IMR-90 (cell line): Measurements from ENCODE around the gene RAVER2. TPM values are rescaled to one million over a fixed set of nuclear protein-coding genes. Genes with fewer than 3 reads are reported as not detected.

Experiments used
- ATAC-seq: fragments of 200-7000 bp; cut with Tn5 transposase; 2 replicates; pipeline ENCODE4 v1.9.1; 2020; ENCODE audit warnings: low read depth, mild to moderate bottlenecking, moderate library complexity
- BruUV-seq: library from RNA; stranded (reverse); fragments of 400-500 nt; replicated peaks from 2 replicates; lab custom pipeline; 2021; lab: Mats Ljungman, UMichigan
- CTCF ChIA-PET: fragments of 300-600 bp; formaldehyde crosslinking; extraction: SDS; loops from one replicate; lab custom pipeline; 2021; ENCODE audit warnings: antibody characterized with exemption; lab: Yijun Ruan, JAX
- POLR2A ChIA-PET: fragments of 300-600 bp; sonication (Branson Sonifier 250); formaldehyde crosslinking; loops from one replicate; lab custom pipeline; 2022; ENCODE audit warnings: antibody characterized with exemption; ENCODE audit not compliant: unreplicated experiment; lab: Charles Lee
- DNase-seq: peaks from one replicate; pipeline ENCODE4 v3.0.0; 2013
- H2AFZ ChIP-seq: replicated peaks from 2 replicates; pipeline ENCODE3; 2013; ENCODE audit warnings: low read length, mild to moderate bottlenecking; ENCODE audit not compliant: poor library complexity
- H2AK5ac ChIP-seq: 2 replicates; pipeline ENCODE4 v1.6.1; 2013; ENCODE audit warnings: low read depth, low read length, inconsistent platforms
- H2AK9ac ChIP-seq: replicated peaks from 2 replicates; pipeline ENCODE3; 2013; ENCODE audit warnings: mild to moderate bottlenecking, low read depth, low read length, moderate library complexity; ENCODE audit not compliant: poor library complexity
- H2BK120ac ChIP-seq: 2 replicates; pipeline ENCODE4 v1.6.1; 2013; ENCODE audit warnings: low read depth, low read length, inconsistent platforms
- H2BK15ac ChIP-seq: 3 replicates; pipeline ENCODE4 v1.6.1; 2013; ENCODE audit warnings: low read depth, low read length, inconsistent platforms
- H2BK20ac ChIP-seq: 2 replicates; pipeline ENCODE4 v1.6.1; 2013; ENCODE audit warnings: low read depth, mild to moderate bottlenecking, inconsistent platforms, low read length, moderate library complexity
- H2BK5ac ChIP-seq: 2 replicates; pipeline ENCODE4 v1.6.1; 2013; ENCODE audit warnings: mild to moderate bottlenecking, low read depth, low read length, inconsistent platforms; ENCODE audit not compliant: poor library complexity, severe bottlenecking
- H3K14ac ChIP-seq: replicated peaks from 2 replicates; pipeline ENCODE4 v1.6.1; 2013; ENCODE audit warnings: low read depth, low read length, inconsistent platforms
- H3K18ac ChIP-seq: 2 replicates; pipeline ENCODE4 v1.6.1; 2013; ENCODE audit warnings: low read depth, low read length, control low read depth
- H3K23ac ChIP-seq: 2 replicates; pipeline ENCODE4 v1.6.1; 2013; ENCODE audit warnings: low read depth, low read length, inconsistent platforms
- H3K27ac ChIP-seq: 2 replicates; pipeline ENCODE4 v1.5.1; 2013; ENCODE audit warnings: mild to moderate bottlenecking, control low read depth, low read length; ENCODE audit not compliant: insufficient read depth
- H3K27me3 ChIP-seq: 2 replicates; pipeline ENCODE4 v1.6.1; 2013; ENCODE audit warnings: low read length; ENCODE audit not compliant: control insufficient read depth, insufficient read depth
- H3K36me3 ChIP-seq: 2 replicates; pipeline ENCODE4 v1.6.1; 2013; ENCODE audit warnings: low read length, mixed read lengths; ENCODE audit not compliant: control insufficient read depth, insufficient read depth
- H3K4ac ChIP-seq: 2 replicates; pipeline ENCODE4 v1.6.1; 2013; ENCODE audit warnings: low read depth, low read length, inconsistent platforms
- H3K4me1 ChIP-seq: 2 replicates; pipeline ENCODE4 v1.6.1; 2013; ENCODE audit warnings: low read length, mixed read lengths; ENCODE audit not compliant: control insufficient read depth, insufficient read depth
- H3K4me2 ChIP-seq: 2 replicates; pipeline ENCODE4 v1.6.1; 2013; ENCODE audit warnings: low read depth, mild to moderate bottlenecking, control low read depth, low read length, moderate library complexity
- H3K4me3 ChIP-seq: 2 replicates; pipeline ENCODE4 v1.5.1; 2013; ENCODE audit warnings: low read depth, mild to moderate bottlenecking, control low read depth, low read length, moderate library complexity; ENCODE audit not compliant: insufficient read depth
- H3K56ac ChIP-seq: 2 replicates; pipeline ENCODE4 v1.6.1; 2013; ENCODE audit warnings: low read length, inconsistent platforms; ENCODE audit not compliant: insufficient read depth; ENCODE audit errors: extremely low read depth
- H3K79me1 ChIP-seq, 2 experiments: 2 replicates each; pipeline ENCODE4 v1.6.1; 2013; ENCODE audit warnings: low read length in 2 of 2, inconsistent platforms in 1 of 2, low read depth in 1 of 2
- H3K9ac ChIP-seq: 2 replicates; pipeline ENCODE4 v1.6.1; 2013; ENCODE audit warnings: low read depth, low read length, control low read depth
- H3K9me1 ChIP-seq: 2 replicates; pipeline ENCODE4 v1.6.1; 2013; ENCODE audit warnings: low read length, inconsistent platforms; ENCODE audit not compliant: insufficient read depth
- H3K9me3 ChIP-seq: 2 replicates; pipeline ENCODE4 v1.6.1; 2013; ENCODE audit warnings: low read length; ENCODE audit not compliant: control insufficient read depth, insufficient read depth
- H4K20me1 ChIP-seq: 2 replicates; pipeline ENCODE4 v1.6.1; 2013; ENCODE audit warnings: low read length, inconsistent platforms; ENCODE audit not compliant: insufficient read depth
- H4K5ac ChIP-seq: 2 replicates; pipeline ENCODE4 v1.6.1; 2013; ENCODE audit warnings: mild to moderate bottlenecking, low read depth, low read length, control low read depth
- H4K8ac ChIP-seq, 2 experiments: 2 replicates each; pipeline ENCODE4 v1.6.1; 2013; ENCODE audit warnings: low read depth in 2 of 2, low read length in 2 of 2, control low read depth in 1 of 2, inconsistent platforms in 1 of 2
- H4K91ac ChIP-seq: 2 replicates; pipeline ENCODE4 v1.6.1; 2013; ENCODE audit warnings: low read depth, low read length, inconsistent platforms; ENCODE audit not compliant: insufficient read depth
- CEBPB ChIP-seq: IDR thresholded peaks from 2 replicates; pipeline ENCODE4 v1.6.1; 2012; ENCODE audit warnings: low read depth, low read length, improper control_type of control experiment
- CTCF ChIP-seq: conservative IDR thresholded peaks from 2 replicates; pipeline ENCODE4 v1.5.1; 2012; ENCODE audit warnings: mild to moderate bottlenecking, low read depth, low read length, improper control_type of control experiment
- FOS ChIP-seq: fragments of 150-350 bp; IDR thresholded peaks from 2 replicates; pipeline ENCODE4 v1.6.1; 2016; ENCODE audit warnings: low read depth, low read length
- MAZ ChIP-seq: IDR thresholded peaks from 2 replicates; pipeline ENCODE4 v1.6.1; 2012; ENCODE audit warnings: low read depth, mild to moderate bottlenecking, low read length, improper control_type of control experiment, moderate library complexity, borderline replicate concordance
- MXI1 ChIP-seq: IDR thresholded peaks from 2 replicates; pipeline ENCODE4 v1.6.1; 2012; ENCODE audit warnings: low read depth, mild to moderate bottlenecking, low read length, moderate library complexity, borderline replicate concordance
- POLR2A ChIP-seq: IDR thresholded peaks from 2 replicates; pipeline ENCODE4 v1.6.1; 2012; ENCODE audit warnings: mild to moderate bottlenecking, low read depth, low read length
- RAD21 ChIP-seq: IDR thresholded peaks from 2 replicates; pipeline ENCODE4 v1.6.1; 2012; ENCODE audit warnings: low read length, improper control_type of control experiment
- RCOR1 ChIP-seq: IDR thresholded peaks from 2 replicates; pipeline ENCODE4 v1.6.1; 2012; ENCODE audit warnings: mild to moderate bottlenecking, low read length, improper control_type of control experiment; ENCODE audit not compliant: insufficient replicate concordance
- WGBS, 2 experiments: methylation state at CpG; one replicate each; pipeline versions ENCODE4 v1.1.5 to v1.1.7; 2013; ENCODE audit warnings: missing lambda C conversion rate in 2 of 2; ENCODE audit not compliant: insufficient read length in 1 of 2; ENCODE audit errors: extremely low coverage in 2 of 2; 5-methylcytosine and 5-hydroxymethylcytosine counted together
- dilution Hi-C: fragments of 300-500 bp; cut with HindIII; formaldehyde crosslinking; loops from one replicate; pipeline ENCODE4 v1.14.3; 2018; ENCODE audit warnings: low sequenced_read_pairs; ENCODE audit not compliant: unreplicated experiment
- in situ Hi-C: fragments of 300-500 bp; cut with MboI; formaldehyde crosslinking; loops from 3 replicates; pipeline ENCODE4 v1.14.3; 2019; ENCODE audit warnings: low sequenced_read_pairs, inconsistent platforms, mixed read lengths
- intact Hi-C: fragments of 100-400 bp; cut with micrococcal nuclease; formaldehyde crosslinking; loops from 2 replicates; pipeline ENCODE4 v1.10.0; 2022
- polyA plus RNA-seq, 3 experiments: library from polyadenylated mRNA; depleted of rRNA; stranded (reverse); fragments of >200 nt; gene quantifications; 2 replicates each; pipeline ENCODE4 v1.2.3, GENCODE V29; 2012; ENCODE audit warnings: low replicate concordance in 1 of 3
- total RNA-seq: library from RNA; depleted of rRNA; stranded (reverse); fragments of >200 nt; gene quantifications from 2 replicates; pipeline ENCODE4 v1.2.3, GENCODE V29; 2012

RAVER2 gene
- total and polyA plus RNA-seq, 2 of the 4 experiments (the other 2 are of a cell fraction), result 3.7 to 6.1 TPM

- ChIA-PET POLR2A (no interaction called here), CTCF (no interaction called here)
- dilution Hi-C loops (no loop called here), intact Hi-C loops (no loop called here), in situ Hi-C loops (no loop called here)
- Histone ChIP-seq H3K4ac (no peak overlapping the region), H3K18ac (no peak overlapping the region), H2AK9ac (no peak overlapping the region), H2BK5ac (no peak overlapping the region), H2AK5ac (no peak overlapping the region), H3K36me3 (no peaks in the 10 kb centered on the region), H4K20me1 (no peaks in the 10 kb centered on the region), H3K4me3 (no peak overlapping the region), H3K27me3 (peaks cover 6% of the 10 kb centered on the region), H3K56ac (no peak overlapping the region), H4K91ac (no peak overlapping the region), H3K9ac (no peak overlapping the region), H3K4me1 (no peaks in the 10 kb centered on the region), H2BK120ac (no peak overlapping the region), H4K5ac (no peak overlapping the region), H3K27ac (no peak overlapping the region), H2BK20ac (no peak overlapping the region), H3K9me1 (no peaks in the 10 kb centered on the region), H3K79me1 (no peaks in the 10 kb centered on the region), H2BK15ac (no peak overlapping the region), H3K9me3 (no peaks in the 10 kb centered on the region), H3K23ac (no peak overlapping the region), H2AFZ (no peak overlapping the region), H3K4me2 (no peak overlapping the region), H3K14ac (no peak overlapping the region), H4K8ac (no peak overlapping the region)
- no TSS peak for BruUV-seq
- DNase-seq, result no peak
- no peak for ATAC-seq
- TF ChIP-seq CEBPB (no peak), MXI1 (no peak), RAD21 (no peak), MAZ (no peak), RCOR1 (no peak), POLR2A (no peak), FOS (no peak), CTCF (no peak)
- no CpG with 5 or more reads among the region's 1 CpG for WGBS, 2 experiments
Observed at GRCh38 chr1:64705591-64705990, 39.3 kb upstream of the RAVER2 start.
